HG02943 (cell line): ENCODE data around the gene TFAP2E.
A peak's percentile ranks its signal among the peaks of the same experiment; 100 is the strongest.

ENCODE experiments used
- ATAC-seq: cut with Tn5 transposase; IDR thresholded peaks from one replicate; pipeline ENCODE4 v1.9.1; 2021; ENCODE audit warnings: mild to moderate bottlenecking, low read depth, moderate library complexity; ENCODE audit not compliant: unreplicated experiment

Gene TFAP2E

GRCh38 chr1:35556484-35557117, 16.5 kb upstream of the TFAP2E start:
- ATAC-seq = peak; percentile 19

GRCh38 chr1:35557118-35557610, 15.9 kb upstream of the TFAP2E start, which contains the start of gene KIAA0319L:
Gene KIAA0319L (minus strand): TSS chr1:35557403. CDS start chr1:35554491, 2,912 bp downstream.
- peak; percentile 75 for ATAC-seq

- peak; percentile 79 for ATAC-seq
These were observed 15.3 kb upstream of the TFAP2E start, which contains the start of gene NCDN for GRCh38 chr1:35557611-35558373. Gene NCDN (plus strand): TSS chr1:35557799. CDS start chr1:35558191, 392 bp downstream.

GRCh38 chr1:35558374-35559316, 14.5 kb upstream of the TFAP2E start:
- no peak for ATAC-seq

GRCh38 chr1:35559317-35559944, 13.7 kb upstream of the TFAP2E start:
- no peak for ATAC-seq

- no peak for ATAC-seq
These were observed 12.6 kb upstream of the TFAP2E start for GRCh38 chr1:35560256-35561225.

GRCh38 chr1:35561297-35561971, 11.7 kb upstream of the TFAP2E start:
- no peak for ATAC-seq

- no peak for ATAC-seq
These were observed 11.0 kb upstream of the TFAP2E start for GRCh38 chr1:35561972-35562680.

- no peak for ATAC-seq
These were observed 9.9 kb upstream of the TFAP2E start for GRCh38 chr1:35563166-35563565.

- ATAC-seq = no peak
These were observed 8.9 kb upstream of the TFAP2E start for GRCh38 chr1:35564037-35564883.

GRCh38 chr1:35564884-35565741, 8.0 kb upstream of the TFAP2E start:
- no peak for ATAC-seq

GRCh38 chr1:35565742-35566133, 7.4 kb upstream of the TFAP2E start:
- ATAC-seq = no peak

- no peak for ATAC-seq
These were observed 5.1 kb upstream of the TFAP2E start for GRCh38 chr1:35567947-35568558.

- no peak for ATAC-seq
These were observed 4.1 kb upstream of the TFAP2E start for GRCh38 chr1:35568975-35569395.

GRCh38 chr1:35569936-35570335, 3.2 kb upstream of the TFAP2E start:
- no peak for ATAC-seq
